Calu3 (cell line): ENCODE measurements around the gene TSPAN17. TPM values are rescaled to one million over a fixed set of nuclear protein-coding genes. Genes with fewer than 3 reads are reported as not detected.

Source experiments
- BruUV-seq: library from RNA; stranded (reverse); fragments of 400-500 nt; replicated peaks from 2 replicates; lab custom pipeline; 2021; lab: Mats Ljungman, UMichigan
- CTCF ChIA-PET: fragments of 300-600 bp; sonication (Branson Sonifier 250); formaldehyde crosslinking; loops from one replicate; lab custom pipeline; 2022; ENCODE audit warnings: antibody characterized with exemption; lab: Charles Lee
- DNase-seq: peaks from one replicate; pipeline ENCODE4 v3.0.0; 2022
- H3K27ac Mint-ChIP-seq: one replicate; pipeline ENCODE4 v1.8.0; 2022; ENCODE audit warnings: mixed read lengths; ENCODE audit not compliant: unreplicated experiment
- H3K27me3 Mint-ChIP-seq: one replicate; pipeline ENCODE4 v1.8.0; 2022; ENCODE audit warnings: mixed read lengths; ENCODE audit not compliant: unreplicated experiment
- H3K36me3 Mint-ChIP-seq: one replicate; pipeline ENCODE4 v1.8.0; 2022; ENCODE audit warnings: mild to moderate bottlenecking, moderate library complexity, mixed read lengths; ENCODE audit not compliant: insufficient read depth, unreplicated experiment
- H3K4me1 Mint-ChIP-seq: one replicate; pipeline ENCODE4 v1.8.0; 2022; ENCODE audit warnings: mild to moderate bottlenecking, low read depth, mixed read lengths; ENCODE audit not compliant: unreplicated experiment
- H3K4me3 Mint-ChIP-seq: one replicate; pipeline ENCODE4 v1.8.0; 2022; ENCODE audit warnings: mild to moderate bottlenecking, low read depth, moderate library complexity, mixed read lengths; ENCODE audit not compliant: unreplicated experiment
- H3K9me3 Mint-ChIP-seq: one replicate; pipeline ENCODE4 v1.8.0; 2022; ENCODE audit warnings: low read depth, mixed read lengths; ENCODE audit not compliant: unreplicated experiment
- intact Hi-C: fragments of 100-400 bp; cut with micrococcal nuclease; formaldehyde crosslinking; loops from one replicate; pipeline ENCODE4 v1.10.0; 2022; ENCODE audit not compliant: unreplicated experiment
- total RNA-seq: library from RNA; stranded (reverse); gene quantifications from 2 replicates; pipeline ENCODE4 v1.2.3, GENCODE V29; 2022
- TF ChIP-seq, protein P1 (sequence below): fragments of 200-600 bp; IDR thresholded peaks from one replicate; pipeline ENCODE4 v1.8.0; 2022; ENCODE audit warnings: antibody characterized with exemption; ENCODE audit not compliant: unreplicated experiment

The TSPAN17 gene
- total RNA-seq, 1 experiment from 2014 or later = 67.7 TPM

DNA sequence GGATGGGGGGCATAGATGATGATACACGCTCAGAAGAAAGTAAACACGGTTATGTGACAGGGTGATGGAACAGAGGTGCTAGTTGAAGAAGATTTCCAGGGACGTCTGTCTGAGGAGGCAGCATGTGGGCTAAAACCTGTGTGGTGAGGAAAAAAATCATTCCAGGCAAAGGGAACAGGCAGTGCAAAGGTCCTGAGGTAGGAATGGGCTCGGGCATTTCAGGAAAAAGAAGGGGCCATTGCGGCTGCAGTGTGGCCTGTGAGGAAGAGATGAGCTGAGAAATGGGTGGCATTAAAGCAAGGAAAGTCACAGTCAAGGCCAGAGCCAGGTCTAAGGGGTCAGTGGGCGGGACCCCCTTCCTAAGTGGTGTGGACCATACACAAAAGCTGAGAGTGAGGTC lies 18.2 kb downstream of the TSPAN17 start:
- TF ChIP-seq, protein P1, sequence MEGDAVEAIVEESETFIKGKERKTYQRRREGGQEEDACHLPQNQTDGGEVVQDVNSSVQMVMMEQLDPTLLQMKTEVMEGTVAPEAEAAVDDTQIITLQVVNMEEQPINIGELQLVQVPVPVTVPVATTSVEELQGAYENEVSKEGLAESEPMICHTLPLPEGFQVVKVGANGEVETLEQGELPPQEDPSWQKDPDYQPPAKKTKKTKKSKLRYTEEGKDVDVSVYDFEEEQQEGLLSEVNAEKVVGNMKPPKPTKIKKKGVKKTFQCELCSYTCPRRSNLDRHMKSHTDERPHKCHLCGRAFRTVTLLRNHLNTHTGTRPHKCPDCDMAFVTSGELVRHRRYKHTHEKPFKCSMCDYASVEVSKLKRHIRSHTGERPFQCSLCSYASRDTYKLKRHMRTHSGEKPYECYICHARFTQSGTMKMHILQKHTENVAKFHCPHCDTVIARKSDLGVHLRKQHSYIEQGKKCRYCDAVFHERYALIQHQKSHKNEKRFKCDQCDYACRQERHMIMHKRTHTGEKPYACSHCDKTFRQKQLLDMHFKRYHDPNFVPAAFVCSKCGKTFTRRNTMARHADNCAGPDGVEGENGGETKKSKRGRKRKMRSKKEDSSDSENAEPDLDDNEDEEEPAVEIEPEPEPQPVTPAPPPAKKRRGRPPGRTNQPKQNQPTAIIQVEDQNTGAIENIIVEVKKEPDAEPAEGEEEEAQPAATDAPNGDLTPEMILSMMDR = no peak
- Mint-ChIP-seq H3K36me3 (peaks cover 8% of the 10 kb centered on the region), H3K27me3 (peaks cover 53% of the 10 kb centered on the region), H3K27ac (no peak overlapping the region), H3K4me1 (no peaks in the 10 kb centered on the region), H3K4me3 (no peak overlapping the region), H3K9me3 (no peaks in the 10 kb centered on the region)
- CTCF ChIA-PET = interaction anchor here (1.2 kb wide), 1 partner anchor 238 kb away, joined by 4 read pairs; no protein-coding TSS in a partner anchor
- no TSS peak for BruUV-seq
- intact Hi-C loops = no loop called here
- DNase-seq = no peak

GRCh38 chr5:176667637-176668036 lies 20.4 kb downstream of the TSPAN17 start:
- no peak for DNase-seq
- H3K27ac Mint-ChIP-seq = no peak overlapping the region
- CTCF ChIA-PET = no interaction called here
- H3K9me3 Mint-ChIP-seq = no peaks in the 10 kb centered on the region
- no peaks in the 10 kb centered on the region for H3K36me3 Mint-ChIP-seq
- peaks cover 74% of the 10 kb centered on the region for H3K27me3 Mint-ChIP-seq
- BruUV-seq = no TSS peak
- intact Hi-C loops = no loop called here
- H3K4me1 Mint-ChIP-seq = no peaks in the 10 kb centered on the region
- H3K4me3 Mint-ChIP-seq = no peak overlapping the region
- TF ChIP-seq, protein P1 = no peak

DNA sequence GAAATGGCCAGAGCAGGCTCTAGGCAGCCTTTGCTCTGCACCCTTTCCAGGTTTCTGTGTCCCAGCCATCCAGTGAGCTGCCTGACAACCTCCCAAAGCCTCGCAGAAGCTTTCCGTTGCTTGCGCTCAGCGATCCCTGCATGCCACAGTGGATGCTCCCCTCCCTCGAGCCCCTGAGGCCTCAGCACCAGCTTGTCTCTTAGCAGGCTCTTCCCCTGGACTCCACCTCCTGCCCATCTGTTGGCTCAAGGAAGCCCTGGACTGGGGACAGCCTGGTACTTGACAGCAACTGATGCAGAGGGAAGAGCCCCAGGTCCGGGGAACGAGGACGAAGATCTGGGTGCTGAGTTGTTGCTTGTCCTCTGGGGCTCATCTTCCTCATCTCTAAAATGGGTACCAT lies 23.2 kb downstream of the TSPAN17 start:
- CTCF ChIA-PET = interaction anchor here (0.7 kb wide), 2 partner anchors 10 to 106 kb away, joined by 3 to 4 read pairs; no protein-coding TSS in a partner anchor
- Mint-ChIP-seq H3K27ac (no peak overlapping the region), H3K9me3 (no peaks in the 10 kb centered on the region), H3K4me1 (no peaks in the 10 kb centered on the region), H3K4me3 (no peak overlapping the region), H3K36me3 (no peaks in the 10 kb centered on the region), H3K27me3 (peaks cover 62% of the 10 kb centered on the region)
- no TSS peak for BruUV-seq
- TF ChIP-seq, protein P1 = no peak
- DNase-seq = no peak
- intact Hi-C loops = no loop called here

DNA sequence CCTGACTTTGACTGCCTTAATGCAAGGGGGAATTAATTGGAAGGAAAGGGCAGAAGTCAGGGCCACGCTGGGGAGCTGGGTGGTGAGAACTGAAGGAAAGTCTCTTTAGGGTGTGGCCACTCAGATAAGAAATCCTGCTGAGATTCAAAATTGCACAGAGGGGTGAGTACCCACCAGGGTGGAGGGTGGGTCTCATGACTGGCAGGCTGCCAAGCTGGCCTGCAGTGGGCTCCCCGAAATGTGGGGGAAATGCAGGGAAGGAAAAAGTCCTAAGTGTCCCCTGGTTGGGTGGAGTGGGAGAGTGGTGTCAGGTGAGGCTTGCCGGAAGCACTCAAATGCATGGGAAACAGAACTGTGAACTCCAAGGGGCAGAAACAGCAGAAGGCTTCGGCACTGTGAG lies 24.1 kb downstream of the TSPAN17 start:
- Mint-ChIP-seq H3K36me3 (no peaks in the 10 kb centered on the region), H3K27ac (no peak overlapping the region), H3K27me3 (peaks cover 53% of the 10 kb centered on the region), H3K9me3 (no peaks in the 10 kb centered on the region), H3K4me1 (no peaks in the 10 kb centered on the region), H3K4me3 (no peak overlapping the region)
- TF ChIP-seq, protein P1 = no peak
- no peak for DNase-seq
- no TSS peak for BruUV-seq
- intact Hi-C loops = no loop called here
- CTCF ChIA-PET = no interaction called here
